HG03378 (cell line): Measurements from ENCODE around the gene TRIM50.
"Not testable (repeated sequence)": the region's sequence is repeated elsewhere in the genome, so short reads cannot be mapped to it uniquely, and the experiment has no call there.

Experiments
- ATAC-seq: cut with Tn5 transposase; IDR thresholded peaks from one replicate; pipeline ENCODE4 v1.9.1; 2021; ENCODE audit warnings: mild to moderate bottlenecking, moderate library complexity; ENCODE audit not compliant: unreplicated experiment

TRIM50 gene

DNA sequence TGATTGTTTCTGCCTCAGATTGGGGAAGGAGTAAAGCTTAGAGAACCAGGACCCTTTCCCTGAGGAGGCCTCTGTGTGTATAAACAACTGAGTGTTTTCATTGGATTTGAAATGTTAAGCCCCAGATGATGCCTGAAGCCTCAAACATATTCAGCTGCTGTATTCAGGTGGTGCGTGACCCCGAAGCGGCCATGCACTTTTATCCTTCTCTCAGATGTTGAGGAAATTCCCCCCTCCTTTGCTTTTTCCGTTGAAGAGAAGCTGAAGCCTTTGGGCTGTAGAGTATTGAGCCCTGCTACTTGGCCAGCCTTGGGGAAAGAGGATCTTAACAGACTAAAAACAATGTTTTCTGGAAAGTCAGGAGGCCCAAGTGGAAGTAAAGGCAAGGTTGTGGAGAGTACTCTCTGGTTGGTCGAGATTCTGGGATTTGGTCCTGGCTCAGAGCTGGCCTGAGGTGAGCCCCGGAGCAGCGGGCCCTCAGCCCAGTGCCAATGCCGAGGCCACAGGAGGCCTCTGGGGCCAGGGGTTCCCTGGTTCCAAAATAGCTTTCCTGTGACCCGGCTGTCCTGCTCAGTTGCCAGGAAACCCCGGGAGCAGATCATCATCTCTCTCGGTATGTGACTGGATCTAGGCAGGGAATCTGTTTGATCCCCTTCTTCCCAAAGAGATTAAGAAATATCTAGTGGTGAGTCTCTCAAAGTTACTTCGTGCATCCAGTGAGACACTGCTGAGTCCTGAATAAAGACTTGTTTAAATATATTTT is 22.6 kb upstream of the TRIM50 start:
- ATAC-seq: no peak

- ATAC-seq: no peak
These were observed 21.9 kb upstream of the TRIM50 start for GRCh38 chr7:73349763-73350162.

GRCh38 chr7:73345951-73346350 is 18.1 kb upstream of the TRIM50 start:
- no peak for ATAC-seq

GRCh38 chr7:73345538-73345937 is 17.7 kb upstream of the TRIM50 start:
- no peak for ATAC-seq

- ATAC-seq: no peak
These were observed 15.9 kb upstream of the TRIM50 start for GRCh38 chr7:73343671-73344380.

DNA sequence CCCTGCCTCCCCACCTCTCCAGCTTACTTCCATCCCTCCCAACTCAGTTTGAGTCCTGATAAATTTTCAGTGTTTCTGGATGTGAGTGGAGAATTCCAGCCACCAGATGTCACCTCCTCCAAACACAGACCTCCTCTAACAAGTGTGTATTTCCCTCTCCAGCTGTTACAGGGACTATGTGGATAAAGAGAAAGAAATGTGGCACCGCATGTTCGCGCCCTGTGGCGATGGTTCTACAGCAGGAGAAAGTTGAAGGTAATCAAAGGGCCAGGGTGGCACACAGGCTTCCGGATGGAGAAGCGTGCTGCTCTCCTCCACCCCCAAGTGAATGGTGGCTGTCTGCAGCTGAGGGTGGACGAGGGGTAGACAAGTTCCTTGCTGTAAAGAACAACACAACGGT is 14.8 kb upstream of the TRIM50 start:
- ATAC-seq: no peak

DNA sequence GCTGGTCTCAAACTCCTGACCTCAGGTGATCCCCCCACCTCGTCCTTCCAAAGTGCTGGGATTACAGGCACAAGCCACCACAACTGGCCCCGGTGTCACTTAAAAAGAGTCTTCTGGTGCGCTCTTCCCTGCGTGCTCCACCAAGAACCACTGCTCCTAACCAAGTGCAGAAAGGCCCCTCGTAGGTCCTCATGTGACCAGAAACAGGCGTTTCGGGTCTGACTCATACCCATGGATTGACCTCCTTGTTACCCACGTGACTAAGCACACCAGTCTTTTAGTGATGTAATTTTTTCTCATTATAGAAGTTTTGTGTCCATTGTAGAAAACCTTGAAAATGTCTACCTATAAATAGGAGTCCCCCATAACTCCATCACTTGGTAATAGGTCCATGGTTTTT is 14.0 kb upstream of the TRIM50 start:
- no peak for ATAC-seq

GRCh38 chr7:73340514-73340913 is 12.6 kb upstream of the TRIM50 start:
- no peak for ATAC-seq

DNA sequence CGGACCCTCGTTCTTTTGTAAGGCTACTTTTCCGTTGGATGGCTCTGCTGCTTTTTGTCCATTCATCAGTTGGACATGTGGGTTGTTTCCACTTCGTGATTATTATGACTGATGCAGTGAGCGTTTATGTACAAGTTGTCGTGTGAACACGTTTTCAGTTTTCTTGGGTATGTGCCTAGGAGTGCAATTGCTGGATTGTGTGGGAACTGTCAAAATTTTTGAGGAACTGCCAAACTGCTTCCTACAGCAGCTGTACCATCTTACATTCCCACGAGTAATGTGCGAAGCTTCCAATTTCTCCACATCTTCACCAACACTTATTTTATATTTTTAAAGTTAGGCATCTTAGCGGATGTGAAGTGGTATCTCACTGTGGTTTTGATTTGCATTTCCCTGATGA is 10.4 kb upstream of the TRIM50 start:
- ATAC-seq: no peak

DNA sequence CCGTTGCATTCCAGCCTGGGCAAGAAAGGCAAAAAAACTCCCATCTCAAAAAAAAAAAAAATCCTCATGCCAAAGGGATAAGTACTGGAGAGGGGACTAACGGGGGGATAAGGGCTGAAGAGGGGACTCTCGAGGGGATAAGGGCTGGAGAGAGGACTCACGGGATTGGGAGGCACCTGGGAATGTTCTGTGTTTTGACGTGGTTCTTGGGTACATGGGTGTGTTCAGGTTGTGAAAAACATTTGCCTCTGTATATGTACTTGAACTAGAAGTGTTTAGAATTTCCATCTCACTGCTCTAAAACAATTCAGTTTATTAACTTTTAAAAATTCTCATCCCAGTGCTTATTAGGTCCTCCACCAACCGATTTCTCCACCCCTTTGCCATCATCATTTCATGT is 4.6 kb upstream of the TRIM50 start:
- no peak for ATAC-seq

GRCh38 chr7:73330772-73331171 is 2.9 kb upstream of the TRIM50 start:
- no peak for ATAC-seq

GRCh38 chr7:73329861-73330581 is 2.1 kb upstream of the TRIM50 start:
- no peak for ATAC-seq

DNA sequence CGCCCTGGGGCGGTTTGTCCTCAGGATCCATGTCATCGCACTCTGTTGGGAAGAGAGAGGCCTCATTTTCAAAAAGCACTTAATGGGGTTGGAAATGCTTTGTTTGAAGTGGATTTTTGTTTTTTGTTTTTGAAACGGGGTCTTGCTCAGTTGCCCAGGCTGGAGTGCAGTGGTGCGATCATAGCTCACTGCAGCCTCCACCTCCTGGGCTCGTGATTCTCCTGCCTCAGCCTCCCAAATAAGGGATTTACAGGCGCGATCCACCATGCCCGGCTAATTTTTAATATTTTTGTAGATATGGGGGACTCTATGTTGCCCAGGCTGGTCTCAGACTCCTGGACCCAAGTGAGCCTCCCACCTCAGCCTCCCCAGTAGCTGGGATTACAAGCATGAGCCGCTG is 814 bp upstream of the TRIM50 start:
- no peak for ATAC-seq

DNA sequence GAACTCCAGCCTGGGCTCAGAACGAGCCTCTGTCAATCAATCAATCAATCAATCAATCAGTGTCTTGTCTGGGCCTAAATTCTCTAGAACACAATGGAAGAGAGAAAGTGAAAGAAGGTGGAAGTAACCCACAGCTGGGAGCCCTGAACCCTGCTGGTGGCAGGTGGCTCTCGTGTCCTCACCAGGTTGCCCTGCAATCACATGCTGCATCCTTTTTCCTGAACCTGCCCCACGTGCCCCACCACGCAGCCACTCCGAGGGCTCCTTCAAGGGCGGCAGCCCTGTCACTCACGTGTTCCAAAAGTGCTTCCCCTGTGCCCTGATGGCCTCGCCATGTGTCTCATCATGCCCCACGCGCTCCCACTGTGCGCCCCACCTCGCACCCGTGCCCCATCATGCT is 433 bp downstream of the TRIM50 start:
- ATAC-seq: not testable (repeated sequence)

DNA sequence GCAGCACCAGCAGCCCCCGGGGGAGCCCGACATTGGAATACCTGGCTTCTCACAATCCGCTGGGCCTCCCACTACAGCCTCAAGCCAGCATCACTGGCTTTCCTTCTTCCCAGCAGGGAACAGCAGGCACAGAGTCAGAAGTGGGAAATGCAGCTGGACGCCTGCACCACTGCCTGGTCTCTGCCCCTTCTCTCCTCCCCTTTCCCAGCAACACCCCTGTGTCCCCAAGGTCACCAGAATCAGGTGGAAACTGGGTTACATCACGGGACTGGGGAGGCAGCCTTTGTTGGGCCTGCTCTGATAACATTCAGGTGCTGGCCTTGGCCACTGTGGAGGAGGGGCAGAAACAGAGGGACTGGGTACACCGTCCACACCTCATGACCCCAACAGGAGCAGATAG is 2.5 kb downstream of the TRIM50 start:
- not testable (repeated sequence) for ATAC-seq

DNA sequence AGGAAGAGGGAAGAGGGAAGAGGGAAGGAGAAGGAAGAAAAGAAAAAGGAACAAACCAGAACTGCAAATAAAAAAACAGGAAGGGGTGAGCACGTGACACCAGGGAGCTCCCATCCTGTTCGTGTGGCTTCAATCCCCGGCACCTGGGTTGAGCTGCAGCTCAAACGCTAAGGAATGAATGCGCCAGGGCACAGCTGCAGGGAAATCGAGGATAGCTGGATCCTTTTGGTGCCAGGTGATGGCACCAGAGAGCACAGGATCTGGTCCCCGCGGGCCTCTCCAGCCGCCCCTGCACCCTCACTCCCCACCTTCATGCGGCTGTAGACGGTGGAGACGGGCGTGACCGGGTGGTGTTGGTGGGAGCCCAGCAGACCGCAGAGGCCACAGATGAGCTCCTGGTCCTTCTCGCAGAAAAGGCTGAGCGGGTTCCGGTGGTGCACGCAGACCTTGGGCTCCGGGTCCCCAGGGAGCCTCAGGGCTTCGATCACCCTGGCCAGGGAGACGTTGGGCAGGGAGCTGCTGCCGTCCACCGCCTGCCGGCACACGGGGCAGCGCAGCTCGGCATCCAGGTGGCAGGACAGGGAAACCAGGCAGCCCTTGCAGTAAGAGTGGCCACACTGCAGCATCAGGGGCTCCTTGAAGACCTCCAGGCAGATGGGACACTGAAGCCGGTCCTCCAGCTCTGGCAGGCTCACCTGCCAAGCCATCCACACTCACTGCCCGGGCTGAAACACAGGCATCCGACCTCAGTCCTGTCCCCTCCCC is 3.6 kb downstream of the TRIM50 start:
- ATAC-seq: not testable (repeated sequence)

DNA sequence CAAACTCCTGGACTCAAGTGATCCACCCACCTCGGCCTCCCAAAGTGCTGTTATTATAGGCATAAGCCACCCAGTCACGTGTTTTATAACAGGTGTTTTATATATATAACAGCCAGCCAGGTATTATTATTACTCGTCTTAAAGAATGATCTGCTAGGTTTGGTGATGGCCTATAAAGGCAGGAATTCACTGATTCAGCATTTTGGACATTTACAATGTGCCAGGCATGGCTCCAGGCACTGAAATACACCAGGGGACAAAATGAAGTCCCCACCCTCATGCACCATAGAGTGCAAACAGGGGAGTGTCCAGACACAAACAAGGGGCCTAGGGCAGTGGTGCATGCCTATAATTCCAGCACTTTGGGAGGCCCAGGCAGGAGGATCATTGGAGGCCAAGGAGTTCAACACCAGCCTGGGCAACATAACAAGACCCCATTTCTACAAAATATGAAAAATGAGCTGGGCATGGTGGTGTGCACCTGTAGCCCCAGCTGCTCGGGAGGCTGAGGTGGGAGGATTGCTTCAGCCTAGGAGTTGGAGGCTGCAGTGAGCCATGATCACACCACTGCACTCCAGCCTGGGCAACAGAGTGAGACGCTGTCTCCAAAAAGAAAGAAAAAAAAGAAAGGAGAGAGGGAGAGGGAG is 4.3 kb downstream of the TRIM50 start:
- ATAC-seq: not testable (repeated sequence)

- ATAC-seq: not testable (repeated sequence)
These were observed 7.9 kb downstream of the TRIM50 start for GRCh38 chr7:73320009-73320408.

GRCh38 chr7:73319541-73319940 is 8.3 kb downstream of the TRIM50 start:
- ATAC-seq: not testable (repeated sequence)

- ATAC-seq: not testable (repeated sequence)
These were observed 9.2 kb downstream of the TRIM50 start for GRCh38 chr7:73318656-73319204.
